Measurements from ENCODE around the gene CDC37L1. TPM values are rescaled to one million over a fixed set of nuclear protein-coding genes. Genes with fewer than 3 reads are reported as not detected.
"Not testable (repeated sequence)": the region's sequence is repeated elsewhere in the genome, so short reads cannot be mapped to it uniquely, and the experiment has no call there.

Gene CDC37L1
- total RNA-seq, 3 donors from 2014 or later: 14.7 to 16.6 (median 16.2) TPM

DNA sequence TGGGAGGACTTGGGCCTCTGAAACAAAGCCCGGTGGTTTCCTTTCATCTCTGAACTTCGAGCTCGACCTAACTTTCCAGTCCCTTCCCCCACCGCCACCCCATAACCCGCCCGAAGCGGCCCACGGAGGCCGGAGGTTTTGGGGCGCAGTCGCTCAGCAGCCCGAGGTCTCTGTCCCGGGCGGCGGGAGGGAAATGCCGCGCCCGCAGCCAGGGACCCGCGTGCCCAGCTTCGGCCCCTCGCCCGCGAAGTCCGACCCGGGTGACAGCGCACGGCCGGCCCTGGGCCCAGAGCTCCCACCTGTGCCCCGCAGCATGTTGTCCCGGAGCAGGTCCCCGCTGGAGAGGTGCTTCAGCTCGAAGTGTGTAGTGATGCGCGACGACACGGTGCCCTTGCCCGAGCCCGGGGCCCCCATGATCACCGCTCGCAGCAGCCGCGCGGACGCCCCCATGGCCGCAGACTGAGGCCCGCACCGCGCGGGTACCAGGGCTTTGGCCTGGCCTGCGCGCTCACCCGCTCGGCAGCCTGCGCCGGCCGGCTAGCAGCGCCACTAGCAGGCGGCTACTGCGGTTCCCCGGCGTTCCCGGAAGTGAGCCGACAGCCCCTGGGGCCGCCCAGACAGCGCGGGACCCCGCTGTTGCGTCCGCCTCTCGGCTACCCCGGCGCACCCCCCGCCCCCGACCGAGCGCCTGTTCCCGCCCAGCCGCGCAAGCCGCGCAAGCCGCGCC lies 61.4 kb downstream of the CDC37L1 start, which contains the start of gene AK3:
Gene AK3, minus strand, starts transcription at position 565 of the 727 bp plus-strand sequence. Its CDS starts 115 bp downstream, at position 450.
- ATAC-seq: peak; percentile 94 to 96
- DNase-seq: peak; percentile 71
- H3K9me3 Mint-ChIP-seq: no peaks in the 10 kb centered on the region
- H3K36me3 Mint-ChIP-seq (ENCODE audit: insufficient read depth): no peaks in the 10 kb centered on the region
- H3K27me3 Mint-ChIP-seq (ENCODE audit: low read depth): no peaks in the 10 kb centered on the region
- peak within 1 kb of the TSS; percentile 93 for H3K4me3 Mint-ChIP-seq
- H3K4me1 Mint-ChIP-seq (ENCODE audit: low read depth): peaks cover 41% of the 10 kb centered on the region

DNA sequence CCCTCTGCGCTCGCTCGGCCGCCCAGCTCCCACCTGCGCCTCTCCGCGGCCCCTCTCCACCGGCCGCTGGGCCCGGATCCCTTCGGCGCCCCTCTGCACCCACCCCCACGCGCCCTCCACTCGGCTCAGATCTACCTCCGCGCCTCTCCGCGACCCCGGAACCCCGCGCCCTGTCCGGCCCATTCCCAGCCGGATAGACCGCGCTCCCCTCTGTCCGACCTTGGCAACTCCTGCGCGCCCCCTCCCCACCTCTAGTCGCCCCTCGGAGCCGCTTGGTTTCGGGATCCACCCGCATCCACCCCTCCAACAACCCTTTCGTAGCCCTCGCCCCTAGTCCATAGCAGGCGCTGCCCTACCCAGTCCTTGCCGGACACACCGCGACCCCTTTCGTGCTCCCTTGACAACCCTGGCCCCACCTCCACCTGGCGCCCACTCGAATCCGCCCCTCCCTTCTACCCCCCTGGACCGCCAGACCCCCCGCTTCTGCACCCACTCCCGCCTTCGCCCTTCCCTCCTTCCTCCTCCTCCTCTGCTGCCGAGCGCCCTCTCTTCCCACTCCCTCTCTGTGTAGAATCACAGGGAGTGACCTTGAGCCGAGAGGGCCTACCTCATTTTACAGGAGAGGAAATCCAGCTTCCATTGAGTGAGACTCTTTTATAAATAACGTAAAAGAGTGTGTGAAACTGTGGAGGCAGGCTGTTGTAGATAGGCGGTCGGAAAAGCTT lies 62.2 kb downstream of the CDC37L1 start:
- Mint-ChIP-seq H3K9me3 (no peaks in the 10 kb centered on the region), H3K4me3 (peak overlapping the region; percentile 93), H3K36me3 (ENCODE audit: insufficient read depth) (no peaks in the 10 kb centered on the region), H3K4me1 (ENCODE audit: low read depth) (peaks cover 44% of the 10 kb centered on the region), H3K27me3 (ENCODE audit: low read depth) (no peaks in the 10 kb centered on the region)
- DNase-seq (no peak), ATAC-seq (peak in 1 of 2 donors; percentile 6)

DNA sequence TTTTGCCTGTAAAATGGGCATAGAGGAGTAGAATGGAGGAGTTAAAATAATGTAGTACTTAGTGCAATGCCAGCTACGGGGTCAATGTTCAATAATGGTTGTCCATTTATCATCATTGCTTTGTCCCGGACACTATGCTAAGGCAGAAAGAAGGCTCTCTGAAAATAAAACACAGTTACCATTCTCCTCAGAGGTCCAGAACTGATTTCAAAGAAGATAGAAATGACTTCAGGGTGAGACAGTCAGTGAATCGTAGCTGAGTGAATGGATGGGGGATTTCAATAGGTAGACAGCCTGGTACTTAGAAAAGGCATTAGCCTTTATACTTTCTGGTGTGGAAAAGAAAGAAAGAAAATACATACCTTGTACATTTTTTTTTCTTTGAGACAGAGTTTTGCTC lies 62.9 kb downstream of the CDC37L1 start:
- H3K4me3 Mint-ChIP-seq: peak overlapping the region; percentile 93
- H3K27me3 Mint-ChIP-seq (ENCODE audit: low read depth): no peaks in the 10 kb centered on the region
- H3K36me3 Mint-ChIP-seq (ENCODE audit: insufficient read depth): no peaks in the 10 kb centered on the region
- ATAC-seq (no peak), DNase-seq (no peak)
- H3K4me1 Mint-ChIP-seq (ENCODE audit: low read depth): peaks cover 49% of the 10 kb centered on the region
- no peaks in the 10 kb centered on the region for H3K9me3 Mint-ChIP-seq

DNA sequence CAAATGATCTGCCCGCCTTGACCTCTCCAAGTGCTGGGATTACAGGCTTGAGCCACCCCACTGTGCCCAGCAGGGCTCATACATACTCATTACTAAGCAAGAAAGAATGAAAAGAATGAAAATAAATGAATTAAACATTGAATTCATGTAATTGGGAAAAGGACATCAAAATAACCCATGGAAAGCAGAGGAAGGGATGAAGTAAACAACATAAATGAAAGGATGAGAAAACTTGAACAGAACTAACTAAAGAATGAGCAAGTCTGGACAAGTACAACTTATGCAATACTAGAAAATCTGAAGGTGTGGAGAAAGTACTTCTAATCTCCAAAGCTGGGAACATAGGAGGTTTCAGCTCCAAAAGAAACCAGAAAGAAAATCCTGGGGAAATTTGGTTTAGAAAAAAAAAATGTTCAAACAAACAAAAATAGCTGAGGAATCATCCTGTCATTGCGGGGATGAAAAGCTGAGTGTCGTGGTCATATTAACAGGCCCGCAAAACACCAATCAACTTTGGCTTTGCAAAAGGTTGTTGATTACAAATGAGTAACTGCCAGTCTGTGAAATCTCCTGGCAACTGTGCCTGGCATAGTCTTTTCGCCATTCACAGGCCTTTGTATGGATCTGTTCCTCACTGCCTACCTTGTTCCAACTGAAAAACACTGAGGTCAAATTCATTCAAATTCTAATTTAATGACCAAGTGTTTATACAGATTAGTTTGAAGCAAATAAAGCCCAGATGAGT lies 63.9 kb downstream of the CDC37L1 start:
- peak overlapping the region; percentile 4 for H3K4me3 Mint-ChIP-seq
- no peaks in the 10 kb centered on the region for H3K9me3 Mint-ChIP-seq
- peaks cover 44% of the 10 kb centered on the region for H3K4me1 Mint-ChIP-seq (ENCODE audit: low read depth)
- H3K36me3 Mint-ChIP-seq (ENCODE audit: insufficient read depth): no peaks in the 10 kb centered on the region
- ATAC-seq (no peak), DNase-seq (no peak)
- no peaks in the 10 kb centered on the region for H3K27me3 Mint-ChIP-seq (ENCODE audit: low read depth)

DNA sequence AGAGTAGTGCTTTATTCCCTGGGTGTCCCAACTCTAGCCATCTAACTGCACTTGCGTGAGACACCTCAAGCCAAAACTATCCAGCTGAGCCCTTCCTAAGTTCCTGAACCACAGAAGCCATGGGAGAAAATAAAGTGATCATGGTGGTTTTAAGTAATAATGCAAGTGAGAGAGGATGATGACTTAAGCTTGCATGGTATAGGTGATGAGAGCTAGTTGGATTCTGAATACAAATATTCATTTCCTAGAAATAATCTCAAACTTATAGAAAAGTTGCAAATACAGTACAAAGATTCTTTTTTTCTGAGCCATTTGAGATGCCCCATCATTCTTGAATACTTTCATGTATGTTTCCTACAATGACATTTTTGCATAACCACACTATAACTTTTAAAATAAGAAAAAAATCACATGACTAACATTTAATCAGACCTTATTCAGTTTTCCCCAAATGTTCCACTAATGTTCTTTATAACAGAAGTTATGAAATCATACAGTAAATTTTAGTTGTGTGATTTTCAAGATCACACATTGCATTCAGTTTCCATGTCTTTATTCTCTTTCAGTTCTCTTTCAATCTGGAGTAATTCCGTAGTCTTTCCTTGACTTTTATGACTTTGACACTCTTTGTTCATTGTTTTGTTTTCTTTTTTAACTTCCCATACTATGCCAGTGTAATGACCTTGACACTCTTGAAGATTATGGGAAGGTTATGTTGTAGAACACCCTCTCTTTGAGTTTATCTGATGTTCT lies 67.1 kb downstream of the CDC37L1 start:
- Mint-ChIP-seq H3K36me3 (ENCODE audit: insufficient read depth) (no peaks in the 10 kb centered on the region), H3K9me3 (no peaks in the 10 kb centered on the region), H3K4me1 (ENCODE audit: low read depth) (peaks cover 28% of the 10 kb centered on the region), H3K27me3 (ENCODE audit: low read depth) (no peaks in the 10 kb centered on the region), H3K4me3 (no peak overlapping the region)
- ATAC-seq (peak; percentile 35 to 39), DNase-seq (no peak)

DNA sequence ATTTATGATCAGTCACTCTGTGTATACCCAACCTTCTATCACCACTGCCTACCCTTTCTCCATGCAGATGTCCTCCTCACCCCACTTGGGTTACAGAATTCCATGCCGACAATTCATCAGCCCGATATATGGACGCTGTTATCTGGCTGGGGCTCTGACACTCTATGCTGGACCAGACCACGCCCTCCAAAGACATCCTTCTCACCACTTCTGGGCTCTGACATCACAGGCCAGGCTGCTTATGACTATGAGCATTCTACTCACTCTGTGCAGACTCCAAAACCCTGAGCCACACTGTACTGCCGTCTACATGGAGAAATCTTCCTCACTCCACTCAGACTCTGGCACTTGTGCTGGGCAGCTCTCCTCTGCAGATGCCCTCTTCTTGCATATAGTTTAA lies 69.2 kb downstream of the CDC37L1 start:
- H3K4me3 Mint-ChIP-seq: no peak overlapping the region
- DNase-seq: no peak
- H3K4me1 Mint-ChIP-seq (ENCODE audit: low read depth): peaks cover 20% of the 10 kb centered on the region
- H3K27me3 Mint-ChIP-seq (ENCODE audit: low read depth): no peaks in the 10 kb centered on the region
- H3K9me3 Mint-ChIP-seq: no peaks in the 10 kb centered on the region
- no peak for ATAC-seq
- H3K36me3 Mint-ChIP-seq (ENCODE audit: insufficient read depth): no peaks in the 10 kb centered on the region

DNA sequence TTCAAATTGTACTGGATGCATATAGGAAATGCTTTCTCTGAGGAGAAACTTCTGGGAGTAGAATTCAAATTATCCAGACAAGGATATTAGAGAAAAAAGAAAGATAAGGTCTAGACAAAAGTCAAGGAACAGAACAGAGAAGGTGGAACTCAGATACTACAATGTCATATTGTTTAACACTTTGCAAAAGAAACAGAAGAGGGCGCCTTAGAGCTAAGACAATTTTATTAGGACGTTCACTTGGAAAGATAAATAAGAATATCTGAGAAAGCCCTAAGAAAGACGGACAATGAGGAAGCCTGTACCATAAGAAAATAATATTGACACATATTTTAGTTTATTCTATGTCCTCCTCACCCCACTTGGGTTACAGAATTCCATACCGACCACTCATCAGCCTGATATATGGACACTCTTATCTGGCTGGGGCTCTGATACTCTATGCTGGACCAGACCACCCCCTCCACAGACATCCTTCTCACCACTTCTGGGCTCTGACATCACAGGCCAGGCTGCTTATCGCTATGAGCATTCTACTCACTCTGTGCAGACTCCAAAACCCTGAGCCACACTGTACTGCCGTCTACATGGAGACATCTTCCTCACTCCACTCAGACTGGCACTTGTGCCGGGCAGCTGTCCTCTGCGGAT lies 70.8 kb downstream of the CDC37L1 start:
- H3K4me1 Mint-ChIP-seq (ENCODE audit: low read depth): peaks cover 17% of the 10 kb centered on the region
- H3K27me3 Mint-ChIP-seq (ENCODE audit: low read depth): no peaks in the 10 kb centered on the region
- H3K9me3 Mint-ChIP-seq: no peaks in the 10 kb centered on the region
- DNase-seq: no peak
- no peak overlapping the region for H3K4me3 Mint-ChIP-seq
- no peaks in the 10 kb centered on the region for H3K36me3 Mint-ChIP-seq (ENCODE audit: insufficient read depth)
- no peak for ATAC-seq

DNA sequence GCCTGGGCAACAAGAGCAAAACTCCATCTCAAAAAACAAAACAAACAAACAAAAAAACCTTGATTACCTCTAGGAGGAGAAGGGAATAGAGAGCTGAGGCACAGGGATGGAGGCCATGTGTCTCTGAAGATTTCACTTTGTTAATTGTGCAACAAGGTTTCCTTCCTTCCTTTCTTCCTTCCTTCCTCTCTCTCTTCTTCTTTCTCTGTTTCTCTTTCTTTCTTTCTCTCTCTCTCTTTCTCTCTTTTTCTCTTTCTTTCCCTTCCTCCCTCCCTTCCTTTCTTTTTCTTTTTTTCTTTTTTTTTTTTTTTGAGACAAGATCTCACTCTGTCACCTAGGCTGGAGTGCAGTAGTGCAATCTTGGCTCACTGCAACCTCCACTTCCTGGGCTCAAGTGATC lies 75.2 kb downstream of the CDC37L1 start:
- not testable (repeated sequence) for H3K4me3 Mint-ChIP-seq; H3K27me3 Mint-ChIP-seq (ENCODE audit: low read depth); H3K36me3 Mint-ChIP-seq (ENCODE audit: insufficient read depth); DNase-seq; H3K4me1 Mint-ChIP-seq (ENCODE audit: low read depth); H3K9me3 Mint-ChIP-seq; ATAC-seq

DNA sequence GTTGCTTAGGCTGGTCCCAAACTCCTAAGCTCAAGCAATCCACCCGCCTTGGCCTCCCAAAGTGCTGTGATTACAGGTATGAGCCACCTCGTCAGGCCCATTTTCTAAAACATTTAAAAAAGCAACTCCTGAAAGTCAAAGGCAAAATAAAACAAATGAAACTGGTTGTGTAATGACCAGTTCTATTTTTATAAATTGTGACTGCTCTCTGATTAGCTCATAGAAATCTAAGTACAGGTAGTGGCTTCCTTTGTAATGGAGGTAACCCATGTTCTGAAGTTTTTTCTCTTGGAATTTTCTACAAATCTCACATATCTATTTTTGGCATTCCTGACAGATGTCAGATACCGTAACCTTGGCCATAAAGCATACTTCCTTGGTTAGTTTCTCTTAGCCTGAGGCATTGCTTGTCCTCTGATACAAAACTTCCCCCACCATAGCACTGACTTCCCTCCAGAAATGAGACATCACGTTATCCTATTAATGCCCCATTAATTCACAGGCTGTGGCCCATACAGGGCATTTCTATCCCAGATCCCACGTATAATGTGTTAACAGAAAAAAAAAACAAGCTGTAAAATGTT lies 75.7 kb downstream of the CDC37L1 start:
- ATAC-seq: no peak
- peaks cover under 1% of the 10 kb centered on the region for H3K27me3 Mint-ChIP-seq (ENCODE audit: low read depth)
- no peaks in the 10 kb centered on the region for H3K4me1 Mint-ChIP-seq (ENCODE audit: low read depth)
- no peaks in the 10 kb centered on the region for H3K36me3 Mint-ChIP-seq (ENCODE audit: insufficient read depth)
- no peak overlapping the region for H3K4me3 Mint-ChIP-seq
- DNase-seq: no peak
- no peaks in the 10 kb centered on the region for H3K9me3 Mint-ChIP-seq

DNA sequence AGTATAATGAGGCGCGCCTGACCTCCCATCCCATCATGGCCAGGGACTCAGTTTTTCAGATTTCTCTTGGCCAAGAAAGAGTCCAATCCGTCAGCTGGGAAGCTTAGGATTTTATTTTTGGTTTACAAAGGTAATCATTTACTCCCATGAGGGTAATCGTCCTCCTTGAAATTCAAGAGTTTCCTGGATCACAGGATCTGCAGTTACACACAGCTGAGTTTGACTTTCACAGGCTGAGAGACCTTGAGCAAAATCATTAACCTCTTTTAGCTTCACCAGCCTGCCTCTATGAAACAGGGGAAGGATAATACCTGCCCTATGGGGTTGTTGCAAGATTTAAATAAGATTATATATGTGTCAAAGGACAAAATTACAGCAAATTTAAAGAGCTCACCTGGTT lies 77.1 kb downstream of the CDC37L1 start:
- ATAC-seq (no peak), DNase-seq (no peak)
- no peaks in the 10 kb centered on the region for H3K9me3 Mint-ChIP-seq
- no peaks in the 10 kb centered on the region for H3K4me1 Mint-ChIP-seq (ENCODE audit: low read depth)
- H3K4me3 Mint-ChIP-seq: no peak overlapping the region
- H3K36me3 Mint-ChIP-seq (ENCODE audit: insufficient read depth): no peaks in the 10 kb centered on the region
- H3K27me3 Mint-ChIP-seq (ENCODE audit: low read depth): peaks cover 4% of the 10 kb centered on the region

Other genes with a start within 250 kb of the CDC37L1 start
- under 1 TPM in 2 of 3 donors, not detected in 1; 0.05 to 0.33 TPM for gene SLC1A1, start 189.1 kb upstream of the CDC37L1 start, total RNA-seq
- gene PLPP6, start 17.3 kb upstream of the CDC37L1 start, total RNA-seq: 1 to 10 TPM; 3.0 to 3.6 (median 3.1) TPM
- under 1 TPM in 2 of 3 donors, not detected in 1; 0.30 to 0.50 TPM for gene SPATA6L, start 13.1 kb upstream of the CDC37L1 start, total RNA-seq
- gene AK3, start 61.6 kb downstream of the CDC37L1 start, total RNA-seq: 10 to 100 TPM; 14.7 to 21.3 (median 17.3) TPM
- gene RCL1, start 113.4 kb downstream of the CDC37L1 start, total RNA-seq: 10 to 100 TPM; 59.8 to 63.4 (median 62.2) TPM